ENCODE data around the gene GPR68. TPM values are rescaled to one million over a fixed set of nuclear protein-coding genes. Genes with fewer than 3 reads are reported as not detected.

Gene GPR68
- polyA plus RNA-seq, 2 of the 4 experiments (the other 2 are of a cell fraction) = 0.09 TPM

DNA sequence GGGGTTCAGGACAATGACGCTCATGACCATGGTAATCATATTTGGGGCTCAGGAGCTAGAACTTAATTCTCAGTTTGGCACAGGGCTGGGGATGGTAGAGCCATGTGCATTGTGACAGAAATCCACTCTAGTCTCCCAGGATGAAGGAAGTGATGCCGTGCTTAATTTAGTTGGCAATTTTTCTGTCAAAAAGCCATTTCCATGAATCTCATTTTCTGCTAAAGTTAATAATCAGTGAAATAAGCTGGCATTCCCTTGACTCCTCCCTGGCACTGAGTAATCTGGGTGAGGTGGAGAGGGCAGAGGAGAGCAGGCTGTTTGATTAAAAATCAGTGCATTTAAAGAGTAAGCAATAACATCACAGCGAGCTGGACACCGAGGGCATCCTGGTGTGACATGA, 45.0 kb upstream of the GPR68 start:
- FAIRE-seq = no peak
- WGBS (ENCODE audit: missing lambda C conversion rate) = 87% methylated on average over 4 of the region's 4 CpGs

DNA sequence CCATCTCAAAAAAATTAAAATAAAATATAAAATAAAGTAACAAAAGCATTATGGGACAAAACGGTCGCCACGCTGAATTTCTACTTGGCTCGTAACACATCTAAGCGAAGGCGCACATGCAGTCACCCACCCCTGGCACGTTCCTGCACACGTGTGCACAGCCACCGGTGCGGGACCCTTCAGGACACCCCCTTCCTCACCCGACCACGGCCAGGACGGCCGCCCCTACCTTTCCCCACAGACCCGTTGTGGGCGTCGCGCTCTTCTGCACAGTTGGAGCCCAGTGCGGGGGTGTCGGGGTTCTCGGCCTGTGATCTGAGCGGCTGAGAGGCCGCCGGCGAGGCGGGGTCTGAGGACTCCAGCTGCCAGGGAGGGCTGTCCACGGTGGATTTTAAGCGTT, 44.4 kb upstream of the GPR68 start:
- Histone ChIP-seq H3K4me3 (no peak overlapping the region), H3K9me3 (no peaks in the 10 kb centered on the region), H3K27ac (no peak overlapping the region), H3K4me2 (no peak overlapping the region), H3K4me1 (no peaks in the 10 kb centered on the region)
- DNase-seq (ENCODE audit: low read depth in 1 of 2, low spot score in 1 of 2) (no peak), ATAC-seq (no peak), FAIRE-seq (no peak)
- ChIA-PET POLR2A (no interaction called here), CTCF (interaction anchor here (0.9 to 9.8 kb wide), 7 partner anchors 9 to 729 kb away, joined by 3 to 169 read pairs (median 5); no protein-coding TSS in a partner anchor)
- TF ChIP-seq EHMT2 (IDR thresholded peaks at IDR 0.05; ENCODE audit: low read depth) (no peak), CHD4 (IDR thresholded peaks at IDR 0.05; ENCODE audit: borderline replicate concordance) (no peak), HOXB13 (CRISPR knock-in tag; IDR thresholded peaks at IDR 0.05; ENCODE audit: low read depth) (no peak), HOXA7 (CRISPR knock-in tag; IDR thresholded peaks at IDR 0.05) (no peak), JUN (IDR thresholded peaks at IDR 0.05) (no peak), RNF2 (IDR thresholded peaks at IDR 0.05; ENCODE audit: borderline replicate concordance, low read depth) (no peak), TFCP2L1 (CRISPR knock-in tag; IDR thresholded peaks at IDR 0.05) (no peak), RCOR1 (IDR thresholded peaks at IDR 0.05; ENCODE audit: low read depth, low read length) (no peak), RFX5 (IDR thresholded peaks at IDR 0.05) (no peak), EHF (CRISPR knock-in tag; IDR thresholded peaks at IDR 0.05) (no peak), ZFP36 (IDR thresholded peaks at IDR 0.05; ENCODE audit: borderline replicate concordance, partially characterized antibody) (no peak), MAFK (IDR thresholded peaks at IDR 0.05; ENCODE audit: partially characterized antibody) (no peak), CBX8 (IDR thresholded peaks at IDR 0.05) (no peak), EP300 (IDR thresholded peaks at IDR 0.05) (no peak)
- TF ChIP-seq, protein P1, sequence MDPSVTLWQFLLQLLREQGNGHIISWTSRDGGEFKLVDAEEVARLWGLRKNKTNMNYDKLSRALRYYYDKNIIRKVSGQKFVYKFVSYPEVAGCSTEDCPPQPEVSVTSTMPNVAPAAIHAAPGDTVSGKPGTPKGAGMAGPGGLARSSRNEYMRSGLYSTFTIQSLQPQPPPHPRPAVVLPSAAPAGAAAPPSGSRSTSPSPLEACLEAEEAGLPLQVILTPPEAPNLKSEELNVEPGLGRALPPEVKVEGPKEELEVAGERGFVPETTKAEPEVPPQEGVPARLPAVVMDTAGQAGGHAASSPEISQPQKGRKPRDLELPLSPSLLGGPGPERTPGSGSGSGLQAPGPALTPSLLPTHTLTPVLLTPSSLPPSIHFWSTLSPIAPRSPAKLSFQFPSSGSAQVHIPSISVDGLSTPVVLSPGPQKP (IDR thresholded peaks at IDR 0.05; ENCODE audit: low read depth, low read length) = no peak
- WGBS (ENCODE audit: missing lambda C conversion rate) = 90% methylated on average over 27 of the region's 28 CpGs

More for the DNA sequence above, 45.0 kb upstream of the GPR68 start:
- Histone ChIP-seq H3K9me3 (no peaks in the 10 kb centered on the region), H3K4me2 (no peak overlapping the region), H3K27ac (no peak overlapping the region), H3K4me3 (no peak overlapping the region), H3K4me1 (no peaks in the 10 kb centered on the region)
- ChIA-PET POLR2A (no interaction called here), CTCF (interaction anchor here (0.9 to 9.8 kb wide), 5 partner anchors 10 to 729 kb away, joined by 3 to 169 read pairs (median 5); no protein-coding TSS in a partner anchor)
- DNase-seq (ENCODE audit: low read depth in 1 of 2, low spot score in 1 of 2) (no peak), ATAC-seq (no peak)
- TF ChIP-seq JUN (IDR thresholded peaks at IDR 0.05) (no peak), NR3C1 (IDR thresholded peaks at IDR 0.05) (no peak), RFX5 (IDR thresholded peaks at IDR 0.05) (no peak), MAFK (IDR thresholded peaks at IDR 0.05; ENCODE audit: partially characterized antibody) (no peak)

DNA sequence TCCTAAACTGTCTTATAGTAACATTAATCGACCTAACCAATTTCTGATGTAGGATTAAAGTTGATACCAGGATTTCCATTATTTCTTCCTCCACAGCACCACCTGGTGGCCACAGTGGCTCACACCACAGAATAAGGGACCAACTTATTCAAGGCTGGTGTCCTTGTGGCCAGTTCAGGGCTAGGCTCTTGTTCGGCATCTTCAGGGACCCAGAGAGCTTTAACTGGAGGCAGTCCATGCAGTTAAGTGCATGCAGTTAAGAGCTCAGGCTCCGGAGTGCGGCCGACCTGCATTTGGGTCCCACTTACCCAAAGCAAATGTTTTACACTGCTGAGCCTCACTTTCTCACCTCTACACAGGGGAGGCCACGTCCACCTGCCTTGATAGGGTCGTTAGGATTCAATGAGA, 42.0 kb upstream of the GPR68 start:
- Histone ChIP-seq H3K4me3 (no peak overlapping the region), H3K9me3 (no peaks in the 10 kb centered on the region), H3K27ac (no peak overlapping the region), H3K4me1 (no peaks in the 10 kb centered on the region), H3K4me2 (no peak overlapping the region)
- ATAC-seq (peak; percentile 91 to 96), DNase-seq (ENCODE audit: low read depth in 1 of 2, low spot score in 1 of 2) (peak; percentile 73 to 88), FAIRE-seq (peak; percentile 80)
- 27% methylated on average over 7 of the region's 7 CpGs for WGBS (ENCODE audit: missing lambda C conversion rate)
- ChIA-PET POLR2A (no interaction called here), CTCF (interaction anchor here (0.6 to 9.8 kb wide), 21 partner anchors 9 to 688 kb away, joined by 3 to 169 read pairs (median 4); no protein-coding TSS in a partner anchor)
- TF ChIP-seq FOSB (CRISPR knock-in tag; IDR thresholded peaks at IDR 0.05) (no peak), FOXS1 (CRISPR knock-in tag; IDR thresholded peaks at IDR 0.05) (no peak), TP53 (CRISPR knock-in tag; IDR thresholded peaks at IDR 0.05) (no peak), RAD21 (conservative IDR thresholded peaks at IDR 0.05 in 1 of 2, IDR thresholded peaks at IDR 0.05 in 1 of 2) (peak; percentile 75 to 79), SMC3 (IDR thresholded peaks at IDR 0.05) (peak; percentile 77), GATA3 (IDR thresholded peaks at IDR 0.05; ENCODE audit: borderline replicate concordance) (no peak), BHLHE40 (IDR thresholded peaks at IDR 0.05; ENCODE audit: low read depth, low read length) (no peak), NPAS2 (CRISPR knock-in tag; IDR thresholded peaks at IDR 0.05; ENCODE audit: borderline replicate concordance) (no peak), MAZ (IDR thresholded peaks at IDR 0.05; ENCODE audit: borderline replicate concordance, low read depth, low read length) (no peak), CTCF (IDR thresholded peaks at IDR 0.05) (peak; percentile 90), ZSCAN20 (CRISPR knock-in tag; IDR thresholded peaks at IDR 0.05) (no peak), EHF (CRISPR knock-in tag; IDR thresholded peaks at IDR 0.05) (no peak), CBX8 (IDR thresholded peaks at IDR 0.05) (no peak), MYC (IDR thresholded peaks at IDR 0.05; ENCODE audit: borderline replicate concordance, low read length) (no peak)
